Measurements from ENCODE around the gene MXD4. TPM values are rescaled to one million over a fixed set of nuclear protein-coding genes. Genes with fewer than 3 reads are reported as not detected.
A peak's percentile ranks its signal among the peaks of the same experiment; 100 is the strongest.

MXD4 gene
- total RNA-seq, 1 experiment from 2014 or later = 12.8 TPM

DNA sequence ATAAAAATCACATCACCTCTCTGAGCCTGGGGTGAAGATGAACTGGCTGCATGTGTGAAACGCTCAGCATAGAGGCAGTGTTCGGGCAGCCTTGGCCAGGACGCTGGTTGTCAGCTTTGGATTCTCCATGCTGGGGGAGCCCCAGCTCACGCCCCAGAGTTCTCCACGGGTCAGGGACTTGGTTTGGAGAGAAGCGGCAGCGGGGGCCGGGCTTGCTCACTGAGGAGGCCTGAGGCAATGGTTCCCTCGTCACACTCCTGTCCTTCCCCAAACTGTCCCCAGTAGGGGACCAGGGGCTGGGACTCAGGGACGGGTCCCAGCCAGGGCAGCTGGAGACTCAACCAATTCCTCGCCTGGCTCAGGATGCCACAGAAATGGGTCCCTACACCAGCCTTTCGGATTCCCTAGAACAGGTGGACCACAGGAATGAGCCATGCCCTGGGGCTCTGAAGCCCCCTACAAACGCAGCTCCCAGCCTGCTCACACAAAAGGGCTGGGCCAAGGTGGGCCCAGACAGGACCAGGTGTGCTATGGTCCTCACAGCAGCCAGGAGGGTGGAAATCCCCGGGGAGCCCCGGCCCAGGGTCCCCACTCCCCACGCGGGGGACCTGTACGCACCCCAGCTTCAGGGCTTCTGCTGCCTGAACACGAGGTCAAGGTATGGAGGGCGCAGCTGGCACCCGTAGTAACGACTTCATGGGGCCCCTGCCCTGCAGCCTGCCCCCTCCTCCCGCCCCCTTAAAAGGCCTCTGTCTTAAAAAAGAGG is 1.4 kb downstream of the MXD4 start:
- TF ChIP-seq, protein P1, sequence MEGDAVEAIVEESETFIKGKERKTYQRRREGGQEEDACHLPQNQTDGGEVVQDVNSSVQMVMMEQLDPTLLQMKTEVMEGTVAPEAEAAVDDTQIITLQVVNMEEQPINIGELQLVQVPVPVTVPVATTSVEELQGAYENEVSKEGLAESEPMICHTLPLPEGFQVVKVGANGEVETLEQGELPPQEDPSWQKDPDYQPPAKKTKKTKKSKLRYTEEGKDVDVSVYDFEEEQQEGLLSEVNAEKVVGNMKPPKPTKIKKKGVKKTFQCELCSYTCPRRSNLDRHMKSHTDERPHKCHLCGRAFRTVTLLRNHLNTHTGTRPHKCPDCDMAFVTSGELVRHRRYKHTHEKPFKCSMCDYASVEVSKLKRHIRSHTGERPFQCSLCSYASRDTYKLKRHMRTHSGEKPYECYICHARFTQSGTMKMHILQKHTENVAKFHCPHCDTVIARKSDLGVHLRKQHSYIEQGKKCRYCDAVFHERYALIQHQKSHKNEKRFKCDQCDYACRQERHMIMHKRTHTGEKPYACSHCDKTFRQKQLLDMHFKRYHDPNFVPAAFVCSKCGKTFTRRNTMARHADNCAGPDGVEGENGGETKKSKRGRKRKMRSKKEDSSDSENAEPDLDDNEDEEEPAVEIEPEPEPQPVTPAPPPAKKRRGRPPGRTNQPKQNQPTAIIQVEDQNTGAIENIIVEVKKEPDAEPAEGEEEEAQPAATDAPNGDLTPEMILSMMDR (IDR thresholded peaks at IDR 0.05; ENCODE audit: unreplicated experiment) = no peak
- H3K9me3 Mint-ChIP-seq (ENCODE audit: low read depth, unreplicated experiment) = no peaks in the 10 kb centered on the region
- intact Hi-C loops (cut with micrococcal nuclease; ENCODE audit: unreplicated experiment) = no loop called here
- TSS peak; percentile 53 for BruUV-seq (replicated peaks)
- peak overlapping the region; percentile 56 for H3K4me3 Mint-ChIP-seq (ENCODE audit: low read depth, unreplicated experiment)
- DNase-seq = no peak
- H3K4me1 Mint-ChIP-seq (ENCODE audit: low read depth, unreplicated experiment) = no peaks in the 10 kb centered on the region
- CTCF ChIA-PET = no interaction called here
- peaks cover 10% of the 10 kb centered on the region for H3K36me3 Mint-ChIP-seq (ENCODE audit: insufficient read depth, unreplicated experiment)
- no peaks in the 10 kb centered on the region for H3K27me3 Mint-ChIP-seq (ENCODE audit: unreplicated experiment)
- H3K27ac Mint-ChIP-seq (ENCODE audit: unreplicated experiment) = no peak overlapping the region

- DNase-seq = no peak
- H3K9me3 Mint-ChIP-seq (ENCODE audit: low read depth, unreplicated experiment) = no peaks in the 10 kb centered on the region
- H3K27ac Mint-ChIP-seq (ENCODE audit: unreplicated experiment) = no peak overlapping the region
- peaks cover 10% of the 10 kb centered on the region for H3K36me3 Mint-ChIP-seq (ENCODE audit: insufficient read depth, unreplicated experiment)
- CTCF ChIA-PET = no interaction called here
- no peak overlapping the region for H3K4me3 Mint-ChIP-seq (ENCODE audit: low read depth, unreplicated experiment)
- TF ChIP-seq, protein P1 (IDR thresholded peaks at IDR 0.05; ENCODE audit: unreplicated experiment) = no peak
- no TSS peak for BruUV-seq (replicated peaks)
- H3K4me1 Mint-ChIP-seq (ENCODE audit: low read depth, unreplicated experiment) = no peaks in the 10 kb centered on the region
- H3K27me3 Mint-ChIP-seq (ENCODE audit: unreplicated experiment) = no peaks in the 10 kb centered on the region
- intact Hi-C loops (cut with micrococcal nuclease; ENCODE audit: unreplicated experiment) = no loop called here
Measured at GRCh38 chr4:2259541-2260343, 2.2 kb downstream of the MXD4 start.

DNA sequence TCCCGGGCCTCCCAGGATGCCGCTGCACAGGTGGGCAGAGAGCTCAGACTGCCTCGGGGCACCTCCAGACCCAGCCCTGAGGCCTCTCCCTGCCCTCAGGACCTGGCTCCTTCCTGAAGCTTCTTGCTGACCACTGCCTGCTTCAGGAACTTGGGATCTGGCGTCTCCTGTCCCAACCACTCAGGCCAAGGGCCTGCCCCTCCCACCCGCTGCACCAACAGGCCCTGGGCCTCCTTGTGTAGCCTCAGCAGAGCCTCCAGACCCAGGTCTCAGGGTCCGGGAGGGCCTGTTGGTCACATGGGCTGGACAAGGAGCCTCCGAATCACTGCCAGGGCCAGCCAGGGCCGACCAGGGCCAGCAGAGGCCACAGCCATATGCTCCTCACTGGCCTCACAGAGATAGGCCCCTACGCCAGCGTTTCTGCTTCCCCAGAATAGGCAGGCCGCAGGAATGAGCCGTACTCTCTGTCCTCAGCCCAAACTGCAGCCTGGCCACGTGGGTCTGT is 2.8 kb downstream of the MXD4 start:
- intact Hi-C loops (cut with micrococcal nuclease; ENCODE audit: unreplicated experiment) = no loop called here
- CTCF ChIA-PET = no interaction called here
- no TSS peak for BruUV-seq (replicated peaks)
- Mint-ChIP-seq H3K4me3 (ENCODE audit: low read depth, unreplicated experiment) (no peak overlapping the region), H3K27me3 (ENCODE audit: unreplicated experiment) (no peaks in the 10 kb centered on the region), H3K36me3 (ENCODE audit: insufficient read depth, unreplicated experiment) (peaks cover 10% of the 10 kb centered on the region), H3K27ac (ENCODE audit: unreplicated experiment) (no peak overlapping the region), H3K9me3 (ENCODE audit: low read depth, unreplicated experiment) (no peaks in the 10 kb centered on the region), H3K4me1 (ENCODE audit: low read depth, unreplicated experiment) (no peaks in the 10 kb centered on the region)
- DNase-seq = no peak
- TF ChIP-seq, protein P1 (IDR thresholded peaks at IDR 0.05; ENCODE audit: unreplicated experiment) = no peak

DNA sequence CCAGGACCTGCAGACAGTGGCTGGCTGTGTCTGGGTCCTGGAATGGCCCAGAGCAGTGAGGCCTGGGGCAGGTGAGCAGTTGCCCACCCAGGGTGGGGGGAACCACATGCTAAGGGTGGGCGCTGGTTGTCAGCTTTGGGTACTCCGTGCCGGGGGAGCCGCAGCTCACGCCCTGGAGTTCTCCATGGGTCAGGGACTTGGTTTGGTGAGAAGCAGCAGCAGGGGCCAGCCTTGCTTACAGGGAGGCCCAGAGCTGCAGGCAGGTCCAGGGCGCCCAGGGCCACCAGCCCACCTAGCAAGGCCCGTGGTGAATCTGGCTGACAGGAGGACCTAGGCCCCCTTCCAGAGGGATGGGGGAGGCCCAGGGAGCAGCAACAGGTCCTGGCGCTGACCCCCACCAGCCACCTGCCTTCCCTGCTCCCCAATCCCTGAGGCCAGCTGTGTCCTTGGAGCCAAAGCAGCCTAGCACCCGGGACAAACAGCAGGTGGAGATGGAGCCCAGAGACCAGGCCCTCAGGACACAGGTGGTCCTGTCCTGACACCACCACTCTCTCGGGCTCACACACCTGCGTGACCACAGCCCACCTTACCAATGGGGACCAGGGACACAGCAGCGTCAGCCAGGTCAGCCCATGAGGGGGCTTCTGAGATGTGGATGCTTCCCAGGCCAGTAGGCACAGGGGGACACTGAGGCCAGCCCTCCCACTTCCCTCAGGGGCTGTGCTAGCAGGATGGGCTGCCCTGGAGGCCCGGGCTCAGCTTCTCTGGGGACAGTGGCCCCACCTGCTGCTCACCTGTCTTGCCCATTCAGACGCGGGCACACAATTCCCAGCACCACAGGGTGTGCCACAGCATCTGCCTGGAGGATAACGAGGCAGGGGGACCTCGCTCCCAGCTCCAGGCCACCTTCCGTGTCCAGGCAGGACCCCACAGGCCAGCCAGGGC is 3.5 kb downstream of the MXD4 start:
- Mint-ChIP-seq H3K9me3 (ENCODE audit: low read depth, unreplicated experiment) (no peaks in the 10 kb centered on the region), H3K27me3 (ENCODE audit: unreplicated experiment) (no peaks in the 10 kb centered on the region), H3K36me3 (ENCODE audit: insufficient read depth, unreplicated experiment) (peaks cover 10% of the 10 kb centered on the region), H3K27ac (ENCODE audit: unreplicated experiment) (no peak overlapping the region), H3K4me3 (ENCODE audit: low read depth, unreplicated experiment) (no peak overlapping the region), H3K4me1 (ENCODE audit: low read depth, unreplicated experiment) (no peaks in the 10 kb centered on the region)
- intact Hi-C loops (cut with micrococcal nuclease; ENCODE audit: unreplicated experiment) = no loop called here
- BruUV-seq (replicated peaks) = no TSS peak
- DNase-seq = no peak
- TF ChIP-seq, protein P1 (IDR thresholded peaks at IDR 0.05; ENCODE audit: unreplicated experiment) = no peak
- CTCF ChIA-PET = no interaction called here
